ENCODE data around the gene ELOVL3. TPM values are rescaled to one million over a fixed set of nuclear protein-coding genes. Genes with fewer than 3 reads are reported as not detected.

Gene ELOVL3
- total and polyA plus RNA-seq, 2 of the 13 experiments (the other 11 are each of a cell fraction or from before 2014, with no cell fraction given), result 0.58 to 0.69 TPM

DNA sequence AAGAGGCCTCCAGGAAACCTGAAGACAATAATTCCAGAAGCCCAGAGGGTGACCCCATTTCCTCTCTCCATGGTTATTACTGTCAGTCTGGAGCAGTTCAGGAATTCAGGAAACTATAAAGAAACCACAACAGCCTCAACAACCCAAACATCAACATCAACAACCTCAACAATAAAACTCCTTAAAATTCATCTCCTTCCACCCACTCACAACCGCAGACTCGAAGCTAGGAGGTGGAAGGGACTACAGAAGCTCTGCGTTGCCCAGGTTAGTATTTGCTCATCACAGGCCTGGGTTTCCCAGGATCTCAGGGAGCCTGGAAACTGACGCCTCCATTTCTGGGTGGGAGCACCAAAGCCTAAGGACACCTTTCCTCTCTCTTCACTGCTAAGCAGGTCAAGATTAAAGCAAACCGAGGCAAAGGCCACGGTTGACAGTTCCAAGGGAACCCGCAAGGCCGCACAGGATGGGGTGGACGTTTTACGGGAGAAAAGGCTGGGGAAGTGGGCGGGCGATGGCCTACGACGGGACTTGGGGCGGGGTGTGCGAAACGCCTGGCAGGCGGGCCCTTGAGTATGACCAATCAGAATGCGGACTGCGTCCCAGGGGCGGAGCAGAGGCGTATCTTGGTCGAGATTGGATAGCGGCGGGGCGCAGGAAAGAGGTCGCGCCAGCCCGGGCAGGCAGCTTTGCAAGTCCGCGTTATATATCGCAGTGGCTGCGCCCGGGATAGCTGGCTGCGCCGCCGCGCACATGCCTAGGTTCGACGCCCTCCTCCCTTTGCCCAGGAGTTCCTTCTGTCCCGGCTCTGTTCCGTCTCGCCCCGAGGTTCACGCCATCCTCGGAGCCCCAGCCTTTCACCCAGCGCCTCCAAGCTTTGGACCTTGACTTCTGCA is at the start of gene ELOVL3 (continued):
- TF ChIP-seq, protein P1, sequence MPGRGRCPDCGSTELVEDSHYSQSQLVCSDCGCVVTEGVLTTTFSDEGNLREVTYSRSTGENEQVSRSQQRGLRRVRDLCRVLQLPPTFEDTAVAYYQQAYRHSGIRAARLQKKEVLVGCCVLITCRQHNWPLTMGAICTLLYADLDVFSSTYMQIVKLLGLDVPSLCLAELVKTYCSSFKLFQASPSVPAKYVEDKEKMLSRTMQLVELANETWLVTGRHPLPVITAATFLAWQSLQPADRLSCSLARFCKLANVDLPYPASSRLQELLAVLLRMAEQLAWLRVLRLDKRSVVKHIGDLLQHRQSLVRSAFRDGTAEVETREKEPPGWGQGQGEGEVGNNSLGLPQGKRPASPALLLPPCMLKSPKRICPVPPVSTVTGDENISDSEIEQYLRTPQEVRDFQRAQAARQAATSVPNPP (CRISPR knock-in tag; IDR thresholded peaks at IDR 0.05), result peak; percentile 84
- TF ChIP-seq, protein P2, sequence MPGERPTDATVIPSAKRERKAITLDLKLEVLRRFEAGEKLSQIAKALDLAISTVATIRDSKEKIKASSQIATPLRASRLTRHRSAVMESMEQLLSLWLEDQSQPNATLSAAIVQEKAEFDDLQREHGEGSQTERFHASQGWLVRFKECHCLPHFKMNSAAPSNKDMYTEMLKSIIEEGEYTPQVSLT (CRISPR knock-in tag; IDR thresholded peaks at IDR 0.05; ENCODE audit: borderline replicate concordance, low read depth), result no peak
- TF ChIP-seq DMAP1 (CRISPR knock-in tag; IDR thresholded peaks at IDR 0.05) (peak; percentile 50; the same call in 1 of the 2 replicates), ZNF550 (CRISPR knock-in tag; IDR thresholded peaks at IDR 0.05; ENCODE audit: borderline replicate concordance) (no peak), PLRG1 (conservative IDR thresholded peaks at IDR 0.05) (no peak), GABPA (IDR thresholded peaks at IDR 0.05; ENCODE audit: low read depth, low read length) (no peak), GABPA (CRISPR knock-in tag; IDR thresholded peaks at IDR 0.05; ENCODE audit: low read depth) (no peak), MAFG (CRISPR knock-in tag; IDR thresholded peaks at IDR 0.05) (peak; percentile 33; the same call in 1 of the 2 replicates), ZNF891 (CRISPR knock-in tag; IDR thresholded peaks at IDR 0.05) (peak; percentile 80; the same call in 1 of the 2 replicates), RFX3 (CRISPR knock-in tag; IDR thresholded peaks at IDR 0.05) (no peak), RARA (CRISPR knock-in tag; IDR thresholded peaks at IDR 0.05) (peak; percentile 51), SALL1 (CRISPR knock-in tag; IDR thresholded peaks at IDR 0.05) (peak; percentile 97), NRL (CRISPR knock-in tag; IDR thresholded peaks at IDR 0.05; ENCODE audit: borderline replicate concordance) (peak; percentile 98), ETV5 (CRISPR knock-in tag; IDR thresholded peaks at IDR 0.05; ENCODE audit: borderline replicate concordance) (no peak), ZNF83 (CRISPR knock-in tag; IDR thresholded peaks at IDR 0.05; ENCODE audit: borderline replicate concordance) (peak; percentile 84; the same call in 1 of the 2 replicates), ZFYVE20 (CRISPR knock-in tag; IDR thresholded peaks at IDR 0.05; ENCODE audit: borderline replicate concordance, low read depth) (no peak), CHCHD3 (CRISPR knock-in tag; IDR thresholded peaks at IDR 0.05) (no peak), ZGPAT (CRISPR knock-in tag; IDR thresholded peaks at IDR 0.05) (peak; percentile 80)
- TF ChIP-seq, protein P3, sequence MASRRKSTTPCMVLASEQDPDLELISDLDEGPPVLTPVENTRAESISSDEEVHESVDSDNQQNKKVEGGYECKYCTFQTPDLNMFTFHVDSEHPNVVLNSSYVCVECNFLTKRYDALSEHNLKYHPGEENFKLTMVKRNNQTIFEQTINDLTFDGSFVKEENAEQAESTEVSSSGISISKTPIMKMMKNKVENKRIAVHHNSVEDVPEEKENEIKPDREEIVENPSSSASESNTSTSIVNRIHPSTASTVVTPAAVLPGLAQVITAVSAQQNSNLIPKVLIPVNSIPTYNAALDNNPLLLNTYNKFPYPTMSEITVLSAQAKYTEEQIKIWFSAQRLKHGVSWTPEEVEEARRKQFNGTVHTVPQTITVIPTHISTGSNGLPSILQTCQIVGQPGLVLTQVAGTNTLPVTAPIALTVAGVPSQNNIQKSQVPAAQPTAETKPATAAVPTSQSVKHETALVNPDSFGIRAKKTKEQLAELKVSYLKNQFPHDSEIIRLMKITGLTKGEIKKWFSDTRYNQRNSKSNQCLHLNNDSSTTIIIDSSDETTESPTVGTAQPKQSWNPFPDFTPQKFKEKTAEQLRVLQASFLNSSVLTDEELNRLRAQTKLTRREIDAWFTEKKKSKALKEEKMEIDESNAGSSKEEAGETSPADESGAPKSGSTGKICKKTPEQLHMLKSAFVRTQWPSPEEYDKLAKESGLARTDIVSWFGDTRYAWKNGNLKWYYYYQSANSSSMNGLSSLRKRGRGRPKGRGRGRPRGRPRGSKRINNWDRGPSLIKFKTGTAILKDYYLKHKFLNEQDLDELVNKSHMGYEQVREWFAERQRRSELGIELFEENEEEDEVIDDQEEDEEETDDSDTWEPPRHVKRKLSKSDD (CRISPR knock-in tag; IDR thresholded peaks at IDR 0.05; ENCODE audit: low read depth), result 0 out of 2 replicates have a peak, but pooled peaks have one; percentile 62
- TF ChIP-seq, protein P4, sequence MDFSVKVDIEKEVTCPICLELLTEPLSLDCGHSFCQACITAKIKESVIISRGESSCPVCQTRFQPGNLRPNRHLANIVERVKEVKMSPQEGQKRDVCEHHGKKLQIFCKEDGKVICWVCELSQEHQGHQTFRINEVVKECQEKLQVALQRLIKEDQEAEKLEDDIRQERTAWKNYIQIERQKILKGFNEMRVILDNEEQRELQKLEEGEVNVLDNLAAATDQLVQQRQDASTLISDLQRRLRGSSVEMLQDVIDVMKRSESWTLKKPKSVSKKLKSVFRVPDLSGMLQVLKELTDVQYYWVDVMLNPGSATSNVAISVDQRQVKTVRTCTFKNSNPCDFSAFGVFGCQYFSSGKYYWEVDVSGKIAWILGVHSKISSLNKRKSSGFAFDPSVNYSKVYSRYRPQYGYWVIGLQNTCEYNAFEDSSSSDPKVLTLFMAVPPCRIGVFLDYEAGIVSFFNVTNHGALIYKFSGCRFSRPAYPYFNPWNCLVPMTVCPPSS (IDR thresholded peaks at IDR 0.05), result no peak
- TF ChIP-seq, protein P5, sequence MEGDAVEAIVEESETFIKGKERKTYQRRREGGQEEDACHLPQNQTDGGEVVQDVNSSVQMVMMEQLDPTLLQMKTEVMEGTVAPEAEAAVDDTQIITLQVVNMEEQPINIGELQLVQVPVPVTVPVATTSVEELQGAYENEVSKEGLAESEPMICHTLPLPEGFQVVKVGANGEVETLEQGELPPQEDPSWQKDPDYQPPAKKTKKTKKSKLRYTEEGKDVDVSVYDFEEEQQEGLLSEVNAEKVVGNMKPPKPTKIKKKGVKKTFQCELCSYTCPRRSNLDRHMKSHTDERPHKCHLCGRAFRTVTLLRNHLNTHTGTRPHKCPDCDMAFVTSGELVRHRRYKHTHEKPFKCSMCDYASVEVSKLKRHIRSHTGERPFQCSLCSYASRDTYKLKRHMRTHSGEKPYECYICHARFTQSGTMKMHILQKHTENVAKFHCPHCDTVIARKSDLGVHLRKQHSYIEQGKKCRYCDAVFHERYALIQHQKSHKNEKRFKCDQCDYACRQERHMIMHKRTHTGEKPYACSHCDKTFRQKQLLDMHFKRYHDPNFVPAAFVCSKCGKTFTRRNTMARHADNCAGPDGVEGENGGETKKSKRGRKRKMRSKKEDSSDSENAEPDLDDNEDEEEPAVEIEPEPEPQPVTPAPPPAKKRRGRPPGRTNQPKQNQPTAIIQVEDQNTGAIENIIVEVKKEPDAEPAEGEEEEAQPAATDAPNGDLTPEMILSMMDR (CRISPR knock-in tag; IDR thresholded peaks at IDR 0.05), result no peak

Measured in HepG2 (cell line).